Measurements from ENCODE around the gene TEX10. TPM values are rescaled to one million over a fixed set of nuclear protein-coding genes. Genes with fewer than 3 reads are reported as not detected.

Gene TEX10
- total and polyA plus RNA-seq, 12 donors: 5.9 to 25.1 (median 10.9) TPM

GRCh38 chr9:100377015-100377414, 24.3 kb upstream of the TEX10 start:
- TF ChIP-seq, protein P1, sequence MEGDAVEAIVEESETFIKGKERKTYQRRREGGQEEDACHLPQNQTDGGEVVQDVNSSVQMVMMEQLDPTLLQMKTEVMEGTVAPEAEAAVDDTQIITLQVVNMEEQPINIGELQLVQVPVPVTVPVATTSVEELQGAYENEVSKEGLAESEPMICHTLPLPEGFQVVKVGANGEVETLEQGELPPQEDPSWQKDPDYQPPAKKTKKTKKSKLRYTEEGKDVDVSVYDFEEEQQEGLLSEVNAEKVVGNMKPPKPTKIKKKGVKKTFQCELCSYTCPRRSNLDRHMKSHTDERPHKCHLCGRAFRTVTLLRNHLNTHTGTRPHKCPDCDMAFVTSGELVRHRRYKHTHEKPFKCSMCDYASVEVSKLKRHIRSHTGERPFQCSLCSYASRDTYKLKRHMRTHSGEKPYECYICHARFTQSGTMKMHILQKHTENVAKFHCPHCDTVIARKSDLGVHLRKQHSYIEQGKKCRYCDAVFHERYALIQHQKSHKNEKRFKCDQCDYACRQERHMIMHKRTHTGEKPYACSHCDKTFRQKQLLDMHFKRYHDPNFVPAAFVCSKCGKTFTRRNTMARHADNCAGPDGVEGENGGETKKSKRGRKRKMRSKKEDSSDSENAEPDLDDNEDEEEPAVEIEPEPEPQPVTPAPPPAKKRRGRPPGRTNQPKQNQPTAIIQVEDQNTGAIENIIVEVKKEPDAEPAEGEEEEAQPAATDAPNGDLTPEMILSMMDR (IDR thresholded peaks at IDR 0.05): no peak
- TF ChIP-seq POLR2A (IDR thresholded peaks at IDR 0.05): no peak
- no peaks in the 10 kb centered on the region for H3K4me1 ChIP-seq (replicated peaks in 1 of 2)

DNA sequence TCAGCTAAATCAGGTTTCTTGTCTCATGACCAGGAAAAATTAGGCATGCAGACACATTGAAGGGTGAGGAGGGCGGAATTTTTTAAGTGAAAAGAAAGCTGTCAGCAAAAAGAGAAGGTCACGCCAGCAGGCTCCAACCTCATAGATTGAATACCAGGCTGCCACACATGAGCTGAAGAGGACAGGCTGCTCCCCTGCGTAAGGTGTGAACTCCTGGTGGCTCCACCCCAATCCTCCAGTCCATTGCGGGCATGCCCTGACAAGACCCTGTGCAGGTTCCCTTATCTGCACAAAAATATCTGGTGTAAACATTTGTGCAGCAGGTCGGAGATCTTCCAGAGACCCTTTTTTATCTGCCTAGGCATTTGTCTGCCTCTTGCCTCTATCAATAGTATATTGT, 22.9 kb upstream of the TEX10 start:
- Histone ChIP-seq H3K9me3 (replicated peaks in 1 of 3) (no peaks in the 10 kb centered on the region), H3K27me3 (no peaks in the 10 kb centered on the region), H3K4me1 (replicated peaks in 1 of 2) (no peaks in the 10 kb centered on the region), H3K27ac (no peak overlapping the region), H3K36me3 (replicated peaks in 1 of 2) (no peaks in the 10 kb centered on the region), H3K4me3 (no peak overlapping the region)
- DNase-seq: no peak
- WGBS, 4 donors: 89 to 92% (median 91%) methylated on average over 5 of the region's 5 CpGs
- intact Hi-C loops (cut with DNase I): no loop called here
- no peak for TF ChIP-seq POLR2A (IDR thresholded peaks at IDR 0.05)
- TF ChIP-seq, protein P1 (IDR thresholded peaks at IDR 0.05): no peak

More at GRCh38 chr9:100377015-100377414, 24.3 kb upstream of the TEX10 start:
- 64 to 74% (median 66%) methylated on average over 5 of the region's 5 CpGs for WGBS, 4 donors
- H3K36me3 ChIP-seq (replicated peaks in 1 of 2): no peaks in the 10 kb centered on the region
- H3K27me3 ChIP-seq: no peaks in the 10 kb centered on the region
- no peak overlapping the region for H3K27ac ChIP-seq
- intact Hi-C loops (cut with DNase I): no loop called here
- DNase-seq: no peak
- no peak overlapping the region for H3K4me3 ChIP-seq
- H3K9me3 ChIP-seq (replicated peaks in 1 of 3): no peaks in the 10 kb centered on the region

DNA sequence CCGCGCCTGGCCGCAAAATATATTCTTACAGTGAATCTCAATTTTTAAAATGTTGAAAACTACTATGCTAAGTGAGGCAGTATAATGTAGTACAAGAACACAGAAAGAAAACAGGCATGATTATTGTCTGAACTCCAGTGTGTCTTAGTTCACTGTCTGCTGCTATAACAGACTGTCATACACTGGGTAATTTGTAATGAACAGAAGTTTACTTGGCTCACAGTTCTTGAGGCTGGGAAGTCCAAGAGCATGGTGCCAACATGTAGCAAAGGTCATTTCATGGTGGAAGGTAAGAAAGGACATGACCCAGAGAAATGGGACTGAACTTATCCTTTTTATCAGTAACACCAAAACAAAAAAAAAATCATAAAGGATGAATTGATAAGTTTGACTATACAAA, 19.9 kb upstream of the TEX10 start:
- TF ChIP-seq, protein P1 (IDR thresholded peaks at IDR 0.05): no peak
- TF ChIP-seq POLR2A (IDR thresholded peaks at IDR 0.05): no peak
- Histone ChIP-seq H3K4me1 (replicated peaks in 1 of 2) (no peaks in the 10 kb centered on the region), H3K4me3 (no peak overlapping the region), H3K27me3 (no peaks in the 10 kb centered on the region), H3K9me3 (replicated peaks in 1 of 3) (no peaks in the 10 kb centered on the region), H3K36me3 (replicated peaks in 1 of 2) (no peaks in the 10 kb centered on the region), H3K27ac (no peak overlapping the region)
- 97 to 99% (median 99%) methylated on average over 3 of the region's 3 CpGs for WGBS, 4 donors
- no peak for DNase-seq
- intact Hi-C loops (cut with DNase I): no loop called here

GRCh38 chr9:100370064-100370723, 17.5 kb upstream of the TEX10 start:
- Histone ChIP-seq H3K4me3 (no peak overlapping the region), H3K27me3 (no peaks in the 10 kb centered on the region), H3K27ac (no peak overlapping the region), H3K4me1 (replicated peaks in 1 of 2) (no peaks in the 10 kb centered on the region), H3K36me3 (replicated peaks in 1 of 2) (no peaks in the 10 kb centered on the region), H3K9me3 (replicated peaks in 1 of 3) (no peaks in the 10 kb centered on the region)
- 92 to 96% (median 94%) methylated on average over 7 of the region's 7 CpGs for WGBS, 4 donors
- TF ChIP-seq POLR2A (IDR thresholded peaks at IDR 0.05): no peak
- TF ChIP-seq, protein P1 (IDR thresholded peaks at IDR 0.05): no peak
- no peak for DNase-seq
- intact Hi-C loops (cut with DNase I): no loop called here
